IPS-18c (cell line): Measurements from ENCODE around the gene GPR15.

Experiments
- H3K4me3 ChIP-seq: 2 replicates; pipeline ENCODE4 v1.7.0; 2013; ENCODE audit warnings: low read depth, mild to moderate bottlenecking, low read length, moderate library complexity; ENCODE audit not compliant: insufficient read depth
- H3K9me3 ChIP-seq: one replicate; pipeline ENCODE4 v1.6.1; 2013; ENCODE audit warnings: mild to moderate bottlenecking, low read length, moderate library complexity; ENCODE audit not compliant: control insufficient read depth, insufficient read depth

Gene GPR15

DNA sequence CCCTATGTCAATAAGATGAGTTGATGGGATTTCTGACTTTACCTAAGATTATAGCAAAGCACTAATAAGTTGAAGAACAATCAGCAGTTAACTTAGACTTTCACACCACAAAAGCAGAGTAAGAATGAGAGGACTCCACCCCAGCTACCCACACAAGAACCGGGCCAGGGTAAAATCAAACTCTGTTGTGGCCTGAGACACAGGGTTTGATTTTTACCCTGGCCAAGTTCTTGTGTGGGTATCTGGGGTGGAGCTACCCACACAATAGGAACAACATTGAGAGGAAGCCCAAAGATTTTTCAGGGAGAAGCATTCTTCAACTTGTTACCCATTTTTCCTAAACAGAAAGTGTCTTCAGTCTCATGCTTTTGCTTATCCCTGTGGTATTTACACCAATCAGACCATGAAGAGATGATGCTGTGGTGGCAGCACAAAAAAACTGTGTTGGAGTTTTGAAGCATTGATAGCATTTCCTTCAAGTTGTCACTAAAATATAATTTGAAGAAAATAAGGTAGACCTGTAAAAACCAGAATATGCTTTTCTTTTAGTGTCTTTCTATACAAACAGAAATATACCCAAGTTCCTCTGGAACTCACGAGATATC lies 36.0 kb downstream of the GPR15 start:
- no peaks in the 10 kb centered on the region for H3K9me3 ChIP-seq
- H3K4me3 ChIP-seq, result no peak overlapping the region

DNA sequence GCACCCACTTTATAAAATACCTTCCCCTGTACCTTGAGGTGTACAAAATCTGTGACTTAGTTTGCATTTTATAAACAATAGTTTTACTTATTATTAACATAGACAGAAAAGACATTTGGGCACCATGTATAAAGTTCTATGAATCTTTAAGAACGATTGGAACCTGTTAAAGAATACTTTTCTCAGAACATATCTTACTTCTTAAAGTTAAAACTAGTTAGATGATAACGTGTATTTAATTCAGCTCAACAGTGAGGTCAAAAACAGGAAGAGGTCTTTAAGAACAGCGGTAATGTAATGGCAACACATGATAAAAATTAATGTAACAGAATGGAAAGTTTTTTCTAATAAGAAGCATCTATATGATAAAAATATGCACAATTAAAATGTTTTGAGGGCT lies 36.6 kb downstream of the GPR15 start:
- H3K4me3 ChIP-seq, result no peak overlapping the region
- H3K9me3 ChIP-seq, result no peaks in the 10 kb centered on the region

DNA sequence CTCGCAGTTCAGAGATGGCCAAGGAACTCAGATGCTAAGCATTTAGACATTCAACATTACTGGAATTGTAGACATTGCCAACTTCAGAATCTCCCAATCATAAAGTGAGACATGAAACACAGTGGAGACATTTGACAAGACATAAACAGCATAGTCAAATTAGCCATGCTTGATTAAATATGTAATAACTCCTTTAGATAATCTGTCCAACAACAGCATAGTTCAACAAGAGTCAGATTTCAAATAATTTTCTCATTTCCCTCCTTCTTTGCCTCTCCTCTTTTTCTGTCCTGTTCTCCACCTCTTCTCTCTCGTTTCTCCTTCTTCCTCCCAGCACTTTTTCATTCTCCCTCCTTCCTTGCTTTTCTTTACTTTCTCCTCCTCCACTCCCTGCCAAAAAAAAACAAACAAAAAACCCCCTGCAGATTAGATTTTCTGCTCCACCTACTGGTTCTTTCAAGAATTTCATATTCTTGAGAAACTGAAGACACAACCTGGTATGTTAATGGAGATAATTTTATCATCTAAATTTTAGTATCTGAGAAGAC lies 41.5 kb downstream of the GPR15 start:
- H3K4me3 ChIP-seq, result no peak overlapping the region
- no peaks in the 10 kb centered on the region for H3K9me3 ChIP-seq

DNA sequence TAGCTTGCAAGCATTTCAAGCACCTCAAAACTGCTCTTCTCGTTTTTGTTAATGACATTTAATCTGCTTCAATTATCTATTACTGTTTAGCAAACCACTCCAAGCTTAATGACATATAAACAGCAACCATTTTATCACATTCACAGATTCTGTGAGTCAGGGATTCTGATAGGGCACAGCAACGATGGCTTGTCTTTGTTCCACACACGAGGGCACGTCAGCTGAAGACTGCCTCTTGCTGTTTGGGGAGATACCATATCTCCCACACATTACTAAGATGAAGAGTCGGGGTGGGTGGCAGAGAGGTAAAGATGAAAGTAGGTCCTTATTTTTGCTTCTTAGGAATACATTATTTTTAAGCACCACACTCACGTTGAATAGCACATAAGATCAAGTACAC lies 42.4 kb downstream of the GPR15 start:
- no peaks in the 10 kb centered on the region for H3K9me3 ChIP-seq
- no peak overlapping the region for H3K4me3 ChIP-seq

DNA sequence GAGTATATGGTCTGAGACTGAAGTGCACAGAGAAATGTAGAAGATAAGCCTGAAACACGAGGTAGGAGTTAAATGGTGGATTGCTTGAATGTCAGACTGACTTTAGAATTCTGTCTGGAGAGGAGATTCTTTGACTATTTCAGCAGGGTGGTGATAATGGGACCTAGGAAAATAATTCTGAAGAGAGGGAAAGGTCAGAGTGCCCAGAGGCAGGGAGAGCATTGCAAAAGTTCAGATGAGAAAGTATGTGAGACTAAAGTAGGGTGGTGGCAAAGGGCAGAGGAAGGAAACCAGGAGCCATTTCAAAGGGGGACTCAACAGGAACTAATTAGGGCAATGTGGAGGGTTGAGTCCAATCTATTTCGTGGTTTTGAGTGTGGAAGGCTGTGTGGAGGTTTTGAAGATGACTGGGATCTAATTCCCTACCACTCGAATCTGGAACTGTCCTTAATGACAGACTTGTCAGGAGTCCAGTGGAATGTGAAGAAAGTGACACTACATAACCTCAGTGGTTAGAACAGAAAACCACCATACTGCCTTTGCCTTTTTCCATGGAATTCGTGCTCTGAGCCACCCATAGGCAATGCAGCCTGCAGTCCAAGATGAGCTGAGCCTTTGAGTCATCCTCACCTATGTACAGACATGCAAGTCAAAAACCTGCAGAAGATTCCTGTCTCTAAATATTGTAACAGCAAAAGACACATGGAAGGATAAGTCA lies 45.6 kb downstream of the GPR15 start:
- Histone ChIP-seq H3K9me3 (no peaks in the 10 kb centered on the region), H3K4me3 (no peak overlapping the region)

DNA sequence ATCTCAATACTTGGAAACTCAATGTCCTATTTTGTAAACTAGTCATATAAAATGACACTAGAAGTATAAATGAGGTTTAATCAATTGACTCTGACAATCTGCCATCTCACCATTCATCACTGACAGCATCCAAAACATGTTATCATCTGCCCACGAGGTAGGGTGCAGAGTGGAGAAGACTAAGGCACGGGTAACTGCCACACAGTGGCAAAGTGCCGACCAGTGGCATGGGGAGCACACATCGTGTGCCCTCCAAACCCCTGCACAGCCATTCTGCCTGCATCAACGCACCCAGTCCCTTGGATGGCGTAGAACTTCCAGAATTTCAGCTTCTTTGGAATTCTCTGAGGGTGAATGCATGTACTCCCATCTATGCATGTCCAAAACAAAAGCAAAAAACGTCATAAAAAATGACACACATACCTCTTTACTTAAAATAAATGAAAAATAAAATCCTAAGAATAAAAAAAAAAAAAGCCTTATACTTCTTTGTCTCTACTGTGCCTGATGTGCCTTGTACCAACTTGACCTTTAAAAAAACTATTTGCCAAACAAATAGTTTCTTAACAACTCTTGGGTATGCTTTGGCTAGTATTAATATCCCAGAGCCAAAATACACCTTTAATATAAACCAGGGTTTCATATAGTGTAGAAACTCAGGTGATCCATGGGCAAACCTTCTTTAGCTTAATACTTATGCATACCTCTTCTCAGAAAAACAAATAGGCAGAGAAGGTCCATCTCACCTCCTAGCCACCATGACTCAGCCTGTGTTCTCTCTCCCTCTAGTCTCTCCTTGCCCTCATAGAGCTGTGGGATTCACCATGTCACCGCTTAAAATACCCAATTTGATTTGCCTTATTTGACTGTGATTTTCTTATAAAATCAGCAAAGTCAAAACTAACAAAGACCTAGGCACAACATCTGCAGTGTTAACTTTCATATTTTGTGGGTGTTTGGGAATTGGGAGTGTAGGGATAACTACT lies 48.9 kb downstream of the GPR15 start:
- no peak overlapping the region for H3K4me3 ChIP-seq
- H3K9me3 ChIP-seq, result no peaks in the 10 kb centered on the region

DNA sequence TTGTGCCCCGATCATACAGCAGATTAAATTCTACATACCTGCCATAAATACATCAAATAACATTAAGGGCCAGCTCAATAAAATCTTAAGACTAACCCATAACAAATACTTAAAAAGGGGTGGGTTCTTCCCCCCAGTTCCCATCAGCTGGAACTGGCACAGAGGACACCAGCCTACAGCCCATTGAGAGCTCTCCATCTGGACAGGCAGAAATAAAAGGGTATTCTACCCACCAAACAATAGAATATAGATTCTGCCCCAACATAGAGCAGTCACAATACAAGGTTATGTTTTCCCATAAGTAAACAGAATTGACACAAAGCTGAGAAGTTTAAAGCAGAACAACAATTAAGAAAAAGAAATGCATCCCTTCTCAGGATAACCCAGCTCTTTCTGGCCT lies 49.7 kb downstream of the GPR15 start:
- no peak overlapping the region for H3K4me3 ChIP-seq
- no peaks in the 10 kb centered on the region for H3K9me3 ChIP-seq

DNA sequence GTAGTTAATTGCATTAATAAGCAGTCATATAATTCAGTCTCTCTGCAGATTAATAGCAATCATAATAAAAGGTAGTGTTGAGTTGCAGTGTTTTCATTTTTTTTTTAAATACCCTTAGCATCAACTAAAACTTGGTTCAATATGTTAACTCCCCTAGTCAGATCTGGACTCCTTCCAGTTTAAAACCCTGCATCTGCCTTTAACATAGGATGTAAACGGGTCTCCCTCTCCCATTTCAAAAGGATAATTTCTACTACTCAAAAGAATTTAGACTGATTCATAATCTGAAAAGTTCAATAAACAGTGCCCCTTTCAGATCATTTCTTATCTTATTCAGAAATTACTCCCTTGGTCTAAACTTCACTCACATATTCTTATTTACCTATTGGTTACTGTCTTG lies 50.3 kb downstream of the GPR15 start:
- H3K4me3 ChIP-seq, result no peak overlapping the region
- no peaks in the 10 kb centered on the region for H3K9me3 ChIP-seq

DNA sequence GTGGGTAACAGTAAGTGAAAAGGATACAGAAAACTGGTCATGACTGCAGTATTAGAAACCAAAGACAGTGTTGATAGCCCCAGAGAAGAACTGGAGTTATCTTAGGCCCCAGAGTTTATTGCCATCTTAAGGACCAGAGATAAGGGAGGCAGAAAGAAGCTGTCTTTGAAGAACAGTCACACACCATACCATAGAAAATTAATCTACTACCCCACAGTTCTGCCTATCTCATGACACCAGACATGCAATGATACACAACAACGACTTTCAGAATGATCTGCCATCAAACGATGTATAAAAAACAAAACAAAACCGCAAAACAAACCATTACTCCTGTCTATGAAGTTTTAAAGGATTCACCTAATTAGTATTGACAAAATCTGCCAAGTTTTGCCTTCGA lies 52.0 kb downstream of the GPR15 start:
- H3K9me3 ChIP-seq, result no peaks in the 10 kb centered on the region
- no peak overlapping the region for H3K4me3 ChIP-seq
